GM19395 (cell line): ENCODE results near the gene GJA10.

Experiments used
- ATAC-seq: cut with Tn5 transposase; IDR thresholded peaks from one replicate; pipeline ENCODE4 v1.9.1; 2021; ENCODE audit warnings: mild to moderate bottlenecking, moderate library complexity; ENCODE audit not compliant: unreplicated experiment

The GJA10 gene

DNA sequence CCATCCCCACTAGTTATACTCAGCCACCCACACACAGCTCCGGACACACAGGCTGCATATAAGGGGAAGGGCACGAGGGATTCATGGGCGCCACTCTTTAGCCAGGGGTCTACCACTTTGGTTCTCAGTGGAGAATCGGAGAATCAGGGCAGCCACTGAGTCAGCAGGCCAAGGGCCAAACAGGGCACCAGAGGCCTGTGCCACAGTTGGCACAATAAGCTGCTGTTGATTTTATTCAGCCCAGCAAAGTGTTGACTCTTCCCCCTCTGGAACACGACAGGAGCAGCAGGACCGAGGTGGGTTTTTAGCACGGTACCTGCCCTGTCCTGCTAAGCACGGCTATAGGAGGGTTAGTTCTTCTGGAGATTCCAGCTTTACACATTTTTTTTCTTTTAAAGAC, 48.3 kb downstream of the GJA10 start:
- ATAC-seq = no peak

GRCh38 chr6:89944181-89944755, 50.0 kb downstream of the GJA10 start:
- no peak for ATAC-seq

- ATAC-seq = no peak
Measured at GRCh38 chr6:89944826-89945407, 50.6 kb downstream of the GJA10 start.
